Mucosa of rectum (tissue), 2 donors: ENCODE results near the gene YJEFN3.

ENCODE experiments used
- H3K27ac ChIP-seq, 2 donors: one replicate each; pipeline ENCODE4 v1.7.0; 2013; ENCODE audit warnings: inconsistent platforms in 2 of 2, low read depth in 2 of 2, low read length in 2 of 2
- H3K27me3 ChIP-seq, 2 donors: one replicate each; pipeline ENCODE4 v1.7.0; 2013; ENCODE audit warnings: low read length in 2 of 2; ENCODE audit not compliant: control insufficient read depth in 2 of 2, insufficient read depth in 2 of 2
- H3K36me3 ChIP-seq, 2 donors: one replicate each; pipeline ENCODE4 v1.7.0; 2013; ENCODE audit warnings: low read length in 2 of 2; ENCODE audit not compliant: control insufficient read depth in 2 of 2, insufficient read depth in 2 of 2
- H3K4me1 ChIP-seq, 2 donors: one replicate each; pipeline ENCODE4 v1.7.0; 2013; ENCODE audit warnings: low read length in 2 of 2, mild to moderate bottlenecking in 1 of 2; ENCODE audit not compliant: control insufficient read depth in 2 of 2, insufficient read depth in 2 of 2
- H3K4me3 ChIP-seq, 2 donors: one replicate each; pipeline ENCODE4 v1.7.0; 2013; ENCODE audit warnings: low read length in 2 of 2
- H3K9ac ChIP-seq, 2 donors: one replicate each; pipeline ENCODE4 v1.7.0; 2013; ENCODE audit warnings: low read length in 2 of 2, low read depth in 1 of 2, mild to moderate bottlenecking in 1 of 2
- H3K9me3 ChIP-seq, 2 donors: one replicate each; pipeline ENCODE4 v1.7.0; 2013; ENCODE audit warnings: low read length in 2 of 2; ENCODE audit not compliant: control insufficient read depth in 2 of 2
- donor health status: healthy.
- donor health status: Normal muscosa, but diverticular disease.

Gene YJEFN3, protein sequence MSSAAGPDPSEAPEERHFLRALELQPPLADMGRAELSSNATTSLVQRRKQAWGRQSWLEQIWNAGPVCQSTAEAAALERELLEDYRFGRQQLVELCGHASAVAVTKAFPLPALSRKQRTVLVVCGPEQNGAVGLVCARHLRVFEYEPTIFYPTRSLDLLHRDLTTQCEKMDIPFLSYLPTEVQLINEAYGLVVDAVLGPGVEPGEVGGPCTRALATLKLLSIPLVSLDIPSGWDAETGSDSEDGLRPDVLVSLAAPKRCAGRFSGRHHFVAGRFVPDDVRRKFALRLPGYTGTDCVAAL

DNA sequence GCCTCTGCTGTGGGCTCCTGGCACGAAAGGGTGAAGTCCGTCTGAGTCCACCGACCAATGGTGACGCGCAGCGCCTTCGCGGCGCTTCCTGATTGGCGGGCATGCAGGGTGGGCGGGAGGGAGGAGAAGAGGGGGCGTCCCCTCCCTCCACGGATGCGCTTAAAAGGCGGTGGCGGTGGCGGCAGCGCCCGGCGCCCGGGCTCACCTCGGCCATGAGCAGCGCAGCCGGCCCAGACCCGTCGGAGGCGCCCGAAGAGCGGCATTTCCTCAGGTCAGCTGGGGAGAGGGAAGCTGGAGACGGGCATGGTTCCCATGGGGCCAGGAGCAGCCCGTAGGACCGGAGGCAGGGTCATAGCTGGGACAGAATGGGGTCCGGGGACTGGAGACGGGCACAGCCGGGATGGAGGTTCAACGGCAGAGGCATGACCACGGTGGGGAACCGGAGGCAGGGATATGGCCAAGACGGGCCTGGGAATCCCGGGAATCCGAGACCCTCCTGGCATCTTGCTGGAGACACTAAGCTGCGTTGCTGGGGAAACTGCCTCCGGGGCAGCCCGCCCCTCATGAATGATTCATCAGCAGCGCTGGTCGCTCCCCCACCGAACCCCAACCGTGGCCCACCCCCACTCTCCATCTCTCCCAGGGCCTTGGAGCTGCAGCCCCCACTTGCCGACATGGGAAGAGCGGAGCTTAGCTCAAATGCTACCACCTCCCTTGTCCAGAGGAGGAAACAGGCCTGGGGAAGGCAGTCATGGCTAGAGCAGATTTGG, at the start of gene YJEFN3:
YJEFN3 (plus strand) TSS at position 191 of the 770 bp plus-strand sequence; CDS start at position 213, 22 bp downstream.
- no peaks in the 10 kb centered on the region for H3K27me3 ChIP-seq
- no peak within 1 kb of the TSS for H3K4me3 ChIP-seq
- H3K4me1 ChIP-seq, result peaks cover 2 to 3% of the 10 kb centered on the region in 2 donors
- no peaks in the 10 kb centered on the region for H3K9me3 ChIP-seq
- H3K36me3 ChIP-seq, result peaks cover 12 to 25% of the 10 kb centered on the region in 2 donors
- H3K9ac ChIP-seq, result no peak within 1 kb of the TSS
- no peak within 1 kb of the TSS for H3K27ac ChIP-seq

DNA sequence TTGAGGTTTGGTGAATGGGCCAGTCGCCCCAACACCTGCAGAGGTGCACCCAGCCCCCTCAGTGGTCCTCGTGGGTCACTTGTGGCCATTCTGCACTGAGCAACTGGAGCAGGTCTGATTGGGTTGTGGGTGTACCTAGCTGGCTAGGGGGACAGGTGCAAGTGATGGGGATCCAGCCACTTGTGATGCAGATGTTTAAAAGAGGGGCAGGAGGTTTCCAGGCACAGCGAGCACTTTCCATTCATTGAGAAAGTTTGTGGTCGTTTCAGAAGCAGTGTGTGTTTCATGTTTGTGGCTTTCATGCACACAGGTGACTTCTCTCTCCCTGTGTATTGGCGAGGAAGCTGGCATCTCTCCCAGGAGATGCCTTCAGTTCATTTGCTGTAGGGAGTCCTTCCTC, 48.0 kb upstream of the YJEFN3 start:
- Histone ChIP-seq H3K9ac (no peak overlapping the region), H3K4me3 (no peak overlapping the region), H3K9me3 (no peaks in the 10 kb centered on the region), H3K4me1 (peaks cover 5 to 11% of the 10 kb centered on the region in 2 donors), H3K27me3 (no peaks in the 10 kb centered on the region), H3K27ac (no peak overlapping the region), H3K36me3 (peaks cover 0 to 11% of the 10 kb centered on the region in 2 donors)

DNA sequence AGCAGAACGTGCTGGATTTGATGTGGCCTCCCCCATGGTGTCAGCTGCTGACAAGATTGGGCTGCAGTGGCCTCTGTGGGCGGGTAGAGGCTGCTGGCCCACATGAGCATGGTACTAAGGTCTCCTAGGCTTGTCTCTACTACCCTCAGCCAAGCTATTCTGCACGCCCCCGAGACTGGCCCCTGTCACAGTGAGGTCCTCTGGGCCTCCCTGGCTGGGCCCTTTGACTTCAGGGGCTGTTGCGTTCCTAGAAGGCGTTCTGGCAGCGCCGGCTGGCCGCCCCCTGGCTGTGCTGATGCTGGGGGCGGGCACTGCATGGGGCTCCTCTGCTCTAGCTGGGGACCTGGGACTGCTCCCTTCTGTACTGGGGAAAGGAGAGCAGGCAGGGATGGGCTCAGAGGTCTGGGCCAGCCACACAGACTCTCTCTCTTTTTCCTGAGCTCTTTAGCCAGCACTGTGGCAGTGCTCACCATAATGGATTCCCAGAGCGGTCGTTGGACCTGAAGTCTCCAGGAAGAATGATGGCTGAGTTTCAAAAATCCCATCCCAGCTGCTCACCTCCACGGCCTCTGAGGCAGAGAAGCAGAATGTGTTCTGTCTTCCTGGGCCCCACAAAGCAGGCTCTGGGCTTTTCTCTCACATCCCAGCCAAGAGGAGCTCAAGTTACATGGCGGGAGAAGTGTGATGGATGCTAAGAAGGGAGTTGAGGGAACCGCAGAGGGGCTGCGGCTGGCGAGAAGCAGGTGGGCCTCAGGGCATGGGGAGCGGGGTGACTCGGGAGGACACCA, 45.7 kb upstream of the YJEFN3 start:
- Histone ChIP-seq H3K4me3 (no peak overlapping the region), H3K9me3 (no peaks in the 10 kb centered on the region), H3K36me3 (peaks cover 0 to 20% of the 10 kb centered on the region in 2 donors), H3K27me3 (no peaks in the 10 kb centered on the region), H3K9ac (no peak overlapping the region), H3K4me1 (peaks cover 7 to 12% of the 10 kb centered on the region in 2 donors), H3K27ac (no peak overlapping the region)

DNA sequence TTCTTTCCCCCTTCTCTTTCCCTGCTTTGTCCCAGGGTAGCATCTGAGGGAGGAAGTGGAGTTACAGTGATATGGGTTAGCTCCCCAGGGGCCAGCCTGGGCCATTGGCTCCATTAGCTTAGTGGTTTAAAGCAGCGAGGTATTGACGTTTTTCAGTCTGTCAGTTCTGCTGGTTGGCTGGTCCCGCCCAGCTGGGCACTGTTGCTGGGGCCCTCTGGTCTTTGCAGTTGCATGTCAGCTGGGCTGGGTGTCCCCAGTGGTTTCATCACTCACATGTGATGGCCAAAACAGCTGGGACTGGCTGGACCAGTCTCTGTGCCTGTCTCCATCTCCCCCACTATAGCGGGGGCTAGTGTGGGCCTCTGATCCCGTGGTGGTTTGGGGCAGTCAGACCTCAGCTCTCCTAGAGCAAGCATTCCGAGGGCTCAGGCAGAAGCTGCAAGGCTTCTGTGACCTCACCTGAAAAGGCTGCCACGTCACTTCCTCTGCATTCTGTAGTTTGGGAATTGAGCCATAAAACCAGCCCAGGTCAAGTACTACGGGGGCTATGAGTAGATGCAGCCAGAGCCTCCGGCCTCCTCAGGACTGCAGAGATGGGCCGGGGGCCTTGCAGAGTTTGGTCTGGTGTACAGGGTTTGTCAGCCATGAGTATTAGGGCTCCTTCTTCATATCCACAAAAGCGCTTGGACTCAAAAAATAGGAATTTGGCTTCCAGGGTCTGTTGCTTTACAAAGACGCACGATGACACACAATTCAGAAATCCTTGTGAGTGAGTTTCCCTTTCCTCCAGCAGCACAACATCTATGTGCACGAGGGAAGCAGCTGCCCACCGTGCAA, 43.3 kb upstream of the YJEFN3 start:
- H3K4me1 ChIP-seq, result peaks cover 30 to 33% of the 10 kb centered on the region in 2 donors
- H3K4me3 ChIP-seq, result no peak overlapping the region
- no peak overlapping the region for H3K9ac ChIP-seq
- H3K27ac ChIP-seq, result no peak overlapping the region
- H3K9me3 ChIP-seq, result no peaks in the 10 kb centered on the region
- peaks cover 0 to 20% of the 10 kb centered on the region in 2 donors for H3K36me3 ChIP-seq
- H3K27me3 ChIP-seq, result no peaks in the 10 kb centered on the region

DNA sequence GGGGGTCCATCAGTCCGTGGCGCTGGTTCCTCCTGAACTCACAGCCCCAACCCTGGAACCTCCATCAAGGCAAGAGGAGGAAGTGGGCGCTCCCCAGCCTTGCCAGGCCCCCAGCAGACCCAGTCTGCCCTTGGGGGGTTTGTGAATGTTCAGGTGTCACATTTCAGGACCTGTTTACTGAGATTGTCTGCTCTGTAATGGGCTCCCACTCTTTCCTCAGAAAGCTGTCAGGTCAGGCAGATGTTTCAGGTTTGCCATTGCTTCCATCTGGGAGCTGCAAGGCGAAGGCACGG, 42.8 kb upstream of the YJEFN3 start:
- H3K9me3 ChIP-seq, result no peaks in the 10 kb centered on the region
- no peak overlapping the region for H3K27ac ChIP-seq
- H3K4me3 ChIP-seq, result no peak overlapping the region
- H3K4me1 ChIP-seq, result peaks cover 31 to 34% of the 10 kb centered on the region in 2 donors
- H3K36me3 ChIP-seq, result peaks cover 0 to 22% of the 10 kb centered on the region in 2 donors
- no peaks in the 10 kb centered on the region for H3K27me3 ChIP-seq
- no peak overlapping the region for H3K9ac ChIP-seq

DNA sequence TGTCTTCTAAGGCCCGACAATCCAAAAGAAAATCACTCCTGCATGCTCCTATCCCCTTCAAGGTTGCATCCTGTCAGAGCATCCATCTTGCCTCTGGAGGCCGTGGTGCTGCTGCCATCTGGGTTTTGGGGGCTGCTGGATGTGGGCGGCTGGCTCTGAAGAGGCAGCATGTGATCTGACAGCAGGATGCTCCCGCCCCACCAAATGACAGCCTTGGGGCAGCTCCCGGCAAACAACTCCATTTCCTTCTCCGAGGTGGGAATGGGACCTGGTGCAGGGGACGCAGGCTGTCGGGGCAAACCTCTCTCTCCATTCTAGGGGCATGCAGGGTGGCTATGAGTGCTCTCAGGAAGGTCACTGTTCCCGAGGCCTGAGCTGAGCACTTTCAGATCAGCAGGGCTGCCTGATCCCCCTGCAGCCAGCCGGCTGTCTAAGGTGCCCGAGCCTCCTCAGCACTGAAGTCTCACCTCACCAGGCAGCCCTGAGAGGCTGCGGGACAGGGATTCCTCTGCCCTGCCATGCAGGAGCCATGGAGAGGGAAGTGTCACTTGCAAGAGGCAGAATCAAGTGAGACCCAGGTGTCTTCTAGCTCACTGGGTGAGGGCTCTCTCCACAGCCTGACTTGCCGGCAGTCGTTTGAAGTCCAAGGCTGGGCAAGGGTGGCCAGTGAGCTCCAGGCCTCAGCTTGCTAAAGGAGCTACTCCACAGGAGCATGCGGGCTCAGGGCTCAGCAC, 42.2 kb upstream of the YJEFN3 start:
- Histone ChIP-seq H3K9ac (no peak overlapping the region), H3K4me1 (peaks cover 31 to 34% of the 10 kb centered on the region in 2 donors), H3K27me3 (no peaks in the 10 kb centered on the region), H3K27ac (no peak overlapping the region), H3K9me3 (no peaks in the 10 kb centered on the region), H3K4me3 (no peak overlapping the region), H3K36me3 (peaks cover 0 to 25% of the 10 kb centered on the region in 2 donors)

DNA sequence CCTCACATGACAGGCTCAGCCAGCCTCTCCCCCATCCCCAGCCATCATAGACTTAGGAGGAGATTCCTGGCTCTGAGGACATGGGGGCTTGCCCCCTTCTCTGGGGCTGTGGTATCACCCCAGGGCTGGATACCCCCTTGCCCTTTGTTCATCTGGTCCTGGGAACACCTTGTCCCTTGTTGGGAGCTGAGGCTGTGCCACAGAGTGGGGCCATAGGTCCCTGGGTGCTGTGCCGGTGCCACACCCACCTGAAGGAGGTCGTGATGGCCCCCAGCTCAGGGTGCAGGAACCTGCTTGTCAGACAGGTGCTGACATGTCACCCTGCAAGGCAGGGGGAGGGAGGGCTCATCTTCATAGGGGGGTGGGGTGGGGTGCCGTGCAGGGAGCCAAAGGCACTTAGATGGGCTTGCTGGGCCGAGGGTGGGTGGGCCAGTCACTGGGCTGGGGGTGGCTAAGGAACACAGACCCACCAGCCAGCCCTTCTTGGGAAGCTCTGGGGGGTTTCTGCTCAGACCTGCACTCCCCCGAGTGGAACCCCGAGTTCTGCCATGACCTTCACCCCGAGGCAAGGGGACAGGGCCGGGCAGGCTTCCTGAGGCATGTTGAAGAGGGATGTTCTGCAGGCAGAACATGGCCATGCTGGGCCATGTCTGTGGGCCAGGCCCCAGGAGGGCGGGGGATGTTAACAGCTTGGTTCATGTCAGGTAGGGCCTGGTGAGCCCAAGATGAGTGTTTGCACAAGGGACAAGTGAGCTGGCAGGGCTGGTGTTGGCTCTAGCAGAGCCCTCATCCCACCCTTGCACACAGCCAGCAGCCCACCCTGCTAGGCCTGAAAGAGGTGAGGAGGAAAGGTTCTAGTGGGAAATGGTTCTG, 41.4 kb upstream of the YJEFN3 start:
- no peaks in the 10 kb centered on the region for H3K9me3 ChIP-seq
- H3K27ac ChIP-seq, result peak overlapping the region in 1 of 2 donors; percentile 83
- H3K9ac ChIP-seq, result no peak overlapping the region
- H3K27me3 ChIP-seq, result no peaks in the 10 kb centered on the region
- peaks cover 6 to 30% of the 10 kb centered on the region in 2 donors for H3K36me3 ChIP-seq
- H3K4me1 ChIP-seq, result peaks cover 31 to 34% of the 10 kb centered on the region in 2 donors
- no peak overlapping the region for H3K4me3 ChIP-seq

DNA sequence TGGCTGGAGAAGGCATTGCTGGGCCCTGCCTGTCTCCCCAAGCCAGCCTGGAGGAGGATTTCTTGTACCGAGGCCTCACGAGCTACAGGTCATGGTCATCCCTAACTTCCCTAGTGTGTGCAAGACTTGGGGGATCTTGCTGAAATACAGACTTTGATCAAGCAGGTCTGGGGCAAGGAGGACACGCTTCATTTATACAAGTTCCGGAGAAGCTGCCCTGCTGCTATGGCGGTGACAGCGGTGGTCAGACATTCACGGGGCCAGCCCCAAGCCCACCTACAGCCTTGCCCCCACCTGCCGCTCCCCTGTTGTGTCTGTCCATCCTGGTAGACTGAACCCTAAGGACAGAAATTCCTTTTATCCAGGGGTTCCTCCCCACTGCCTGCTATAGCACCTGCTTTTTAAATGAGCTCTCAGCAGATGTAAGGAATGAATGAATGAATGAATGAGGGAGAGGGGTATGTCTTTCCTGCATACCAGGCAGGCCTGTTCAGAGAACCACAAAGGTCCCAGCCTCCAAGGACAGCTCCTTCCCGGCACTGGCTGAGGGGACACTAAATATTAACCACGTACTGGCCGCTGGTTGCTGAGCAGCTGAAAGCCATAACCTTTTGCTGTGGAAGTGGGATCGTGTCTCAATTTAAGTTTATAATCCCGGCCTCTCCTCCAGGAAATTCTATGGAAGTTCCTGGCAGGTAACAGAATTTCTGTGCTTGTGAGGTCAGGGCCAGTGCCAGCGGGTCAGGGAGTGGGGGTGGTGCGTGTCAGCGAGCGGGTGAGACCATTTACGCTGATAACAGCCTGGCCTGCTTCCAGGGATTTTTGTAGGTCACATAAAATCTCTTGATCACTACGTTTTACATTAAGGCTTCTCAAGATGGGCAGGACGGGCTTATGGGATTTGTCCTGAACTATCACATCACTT, 40.5 kb upstream of the YJEFN3 start:
- Histone ChIP-seq H3K27ac (peak overlapping the region; percentile 62 to 83), H3K27me3 (no peaks in the 10 kb centered on the region), H3K4me1 (peaks cover 31 to 34% of the 10 kb centered on the region in 2 donors), H3K4me3 (no peak overlapping the region), H3K9ac (peak overlapping the region in 1 of 2 donors; percentile 36), H3K9me3 (no peaks in the 10 kb centered on the region), H3K36me3 (peaks cover 12 to 34% of the 10 kb centered on the region in 2 donors)
